Uterus (tissue), 4 donors: ENCODE measurements around the gene COG6. TPM values are rescaled to one million over a fixed set of nuclear protein-coding genes. Genes with fewer than 3 reads are reported as not detected.

ENCODE experiments used
- DNase-seq, 2 donors: peaks; one replicate each; pipeline ENCODE4 v3.0.0-alpha.2; 2019 to 2020
- H3K27ac ChIP-seq, 2 donors: fragments of 200-600 bp; sonication (generic); 1 replicate in 1 of 2; 2 replicates in 1 of 2; pipeline ENCODE4 v1.5.1; 2016 to 2018
- H3K27me3 ChIP-seq, 2 donors: fragments of 200-600 bp; sonication (generic); one replicate each; pipeline ENCODE4 v1.5.1; 2018 to 2019; ENCODE audit warnings: control low read depth in 1 of 2
- H3K36me3 ChIP-seq, 2 donors: fragments of 200-600 bp; sonication (generic); one replicate each; pipeline ENCODE4 v1.5.1; 2019; ENCODE audit warnings: control low read depth in 1 of 2
- H3K4me1 ChIP-seq, 2 donors: fragments of 200-600 bp; sonication (generic); one replicate each; pipeline ENCODE4 v1.5.1; 2018 to 2019; ENCODE audit warnings: control low read depth in 1 of 2
- H3K4me3 ChIP-seq, 2 donors: fragments of 200-600 bp; sonication (generic); 1 replicate in 1 of 2; 2 replicates in 1 of 2; pipeline ENCODE4 v1.5.1; 2018 to 2019; ENCODE audit warnings: mild to moderate bottlenecking in 1 of 2
- H3K9me3 ChIP-seq, 2 donors: fragments of 200-600 bp; sonication (generic); one replicate each; pipeline ENCODE4 v1.5.1; 2019; ENCODE audit warnings: control low read depth in 1 of 2
- POLR2A ChIP-seq, 2 donors: fragments of 450-650 bp; IDR thresholded peaks; one replicate each; pipeline ENCODE4 v1.6.1; 2016; ENCODE audit warnings: antibody characterized with exemption in 2 of 2, mild to moderate bottlenecking in 1 of 2, moderate library complexity in 1 of 2
- intact Hi-C: fragments of 100-400 bp; cut with DNase I; formaldehyde crosslinking; loops from one replicate; pipeline ENCODE4 v1.15.1; 2023; ENCODE audit warnings: low total_unique reads
- total RNA-seq, 4 donors: library from RNA; depleted of rRNA in 3 of 4; stranded (reverse); fragments of >200 nt in 3 of 4; gene quantifications; one replicate each; pipeline versions ENCODE4 v1.1.0 to v1.2.4, GENCODE V29; 2014 to 2023
- TF ChIP-seq, protein P1 (sequence below), 4 experiments: fragments of 200-600 bp in 2 of 4; fragments of 450-650 bp in 2 of 4; sonication (generic) in 2 of 4; IDR thresholded peaks; one replicate each; pipeline ENCODE4 v1.5.1; 2016 to 2019; ENCODE audit warnings: antibody characterized with exemption in 4 of 4, mild to moderate bottlenecking in 2 of 4, moderate library complexity in 1 of 4
- donor health status: DM: yes; HTN: yes; CAD: no.

Gene COG6
- total RNA-seq, 4 donors from 2014 or later: 17.1 to 83.2 (median 52.2) TPM

- no peak for TF ChIP-seq POLR2A (IDR thresholded peaks at IDR 0.05)
- TF ChIP-seq, protein P1, sequence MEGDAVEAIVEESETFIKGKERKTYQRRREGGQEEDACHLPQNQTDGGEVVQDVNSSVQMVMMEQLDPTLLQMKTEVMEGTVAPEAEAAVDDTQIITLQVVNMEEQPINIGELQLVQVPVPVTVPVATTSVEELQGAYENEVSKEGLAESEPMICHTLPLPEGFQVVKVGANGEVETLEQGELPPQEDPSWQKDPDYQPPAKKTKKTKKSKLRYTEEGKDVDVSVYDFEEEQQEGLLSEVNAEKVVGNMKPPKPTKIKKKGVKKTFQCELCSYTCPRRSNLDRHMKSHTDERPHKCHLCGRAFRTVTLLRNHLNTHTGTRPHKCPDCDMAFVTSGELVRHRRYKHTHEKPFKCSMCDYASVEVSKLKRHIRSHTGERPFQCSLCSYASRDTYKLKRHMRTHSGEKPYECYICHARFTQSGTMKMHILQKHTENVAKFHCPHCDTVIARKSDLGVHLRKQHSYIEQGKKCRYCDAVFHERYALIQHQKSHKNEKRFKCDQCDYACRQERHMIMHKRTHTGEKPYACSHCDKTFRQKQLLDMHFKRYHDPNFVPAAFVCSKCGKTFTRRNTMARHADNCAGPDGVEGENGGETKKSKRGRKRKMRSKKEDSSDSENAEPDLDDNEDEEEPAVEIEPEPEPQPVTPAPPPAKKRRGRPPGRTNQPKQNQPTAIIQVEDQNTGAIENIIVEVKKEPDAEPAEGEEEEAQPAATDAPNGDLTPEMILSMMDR (IDR thresholded peaks at IDR 0.05): no peak
- intact Hi-C loops: no loop called here
- DNase-seq: no peak
- H3K4me1 ChIP-seq: no peaks in the 10 kb centered on the region
- no peaks in the 10 kb centered on the region for H3K9me3 ChIP-seq
- H3K4me3 ChIP-seq: no peak overlapping the region
- no peaks in the 10 kb centered on the region for H3K36me3 ChIP-seq
- H3K27me3 ChIP-seq: no peaks in the 10 kb centered on the region
- no peak overlapping the region for H3K27ac ChIP-seq
Measured at GRCh38 chr13:39760521-39760920, 105.1 kb downstream of the COG6 start.

GRCh38 chr13:39765801-39766463 lies 110.5 kb downstream of the COG6 start:
- Histone ChIP-seq H3K4me3 (no peak overlapping the region), H3K27ac (peak overlapping the region; percentile 61 to 78), H3K4me1 (peaks cover 0 to 7% of the 10 kb centered on the region in 2 donors), H3K9me3 (no peaks in the 10 kb centered on the region), H3K27me3 (no peaks in the 10 kb centered on the region), H3K36me3 (no peaks in the 10 kb centered on the region)
- intact Hi-C loops: no loop called here
- DNase-seq: peak; percentile 35 to 51
- TF ChIP-seq, protein P1 (IDR thresholded peaks at IDR 0.05): peak in 1 of 4 experiments; percentile 11
- TF ChIP-seq POLR2A (IDR thresholded peaks at IDR 0.05): no peak

GRCh38 chr13:39766464-39767158 lies 111.1 kb downstream of the COG6 start:
- peak in 1 of 2 donors; percentile 30 for DNase-seq
- no peak overlapping the region for H3K4me3 ChIP-seq
- intact Hi-C loops: no loop called here
- TF ChIP-seq, protein P1 (IDR thresholded peaks at IDR 0.05): no peak
- TF ChIP-seq POLR2A (IDR thresholded peaks at IDR 0.05): no peak
- H3K4me1 ChIP-seq: peaks cover 0 to 7% of the 10 kb centered on the region in 2 donors
- no peaks in the 10 kb centered on the region for H3K36me3 ChIP-seq
- peak overlapping the region; percentile 61 to 78 for H3K27ac ChIP-seq
- H3K27me3 ChIP-seq: no peaks in the 10 kb centered on the region
- H3K9me3 ChIP-seq: no peaks in the 10 kb centered on the region

DNA sequence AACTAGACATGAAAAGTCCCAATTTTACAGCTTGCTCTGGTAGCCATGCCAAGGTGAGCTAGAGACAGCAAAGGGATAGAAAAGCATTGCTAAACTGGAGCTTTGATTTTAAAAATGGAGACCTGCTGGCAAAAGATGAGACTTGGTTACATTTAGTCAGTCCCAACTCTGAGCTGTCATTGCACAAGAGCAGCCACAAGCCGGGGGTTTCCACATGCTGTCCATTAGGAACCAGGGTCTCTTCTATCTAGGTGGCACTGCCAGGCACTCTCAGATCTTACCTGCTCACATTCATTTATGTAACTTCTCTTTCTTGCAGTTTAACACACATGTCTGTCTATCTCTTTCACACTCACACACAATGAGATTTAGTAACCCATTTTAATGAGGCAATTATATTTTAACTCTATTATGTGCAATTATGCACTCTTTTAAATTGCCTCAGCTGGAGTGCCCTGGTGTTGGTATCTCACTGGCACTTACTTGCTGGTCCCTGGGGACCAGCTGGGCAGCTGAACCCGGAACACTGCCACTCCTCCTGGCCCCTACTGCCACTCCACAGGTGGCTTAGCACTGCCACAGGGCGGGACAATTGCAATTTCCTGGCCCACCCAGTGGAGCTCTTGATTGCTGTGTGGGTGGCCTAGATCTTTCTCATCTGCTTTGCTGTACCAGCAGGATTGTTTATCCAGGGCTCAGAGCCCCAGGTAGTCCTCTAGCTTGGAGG lies 112.5 kb downstream of the COG6 start:
- Histone ChIP-seq H3K27ac (peak overlapping the region; percentile 61 to 78), H3K9me3 (no peaks in the 10 kb centered on the region), H3K27me3 (no peaks in the 10 kb centered on the region), H3K36me3 (no peaks in the 10 kb centered on the region), H3K4me3 (no peak overlapping the region), H3K4me1 (peaks cover 0 to 7% of the 10 kb centered on the region in 2 donors)
- no peak for DNase-seq
- no peak for TF ChIP-seq POLR2A (IDR thresholded peaks at IDR 0.05)
- TF ChIP-seq, protein P1 (IDR thresholded peaks at IDR 0.05): no peak
- intact Hi-C loops: no loop called here

DNA sequence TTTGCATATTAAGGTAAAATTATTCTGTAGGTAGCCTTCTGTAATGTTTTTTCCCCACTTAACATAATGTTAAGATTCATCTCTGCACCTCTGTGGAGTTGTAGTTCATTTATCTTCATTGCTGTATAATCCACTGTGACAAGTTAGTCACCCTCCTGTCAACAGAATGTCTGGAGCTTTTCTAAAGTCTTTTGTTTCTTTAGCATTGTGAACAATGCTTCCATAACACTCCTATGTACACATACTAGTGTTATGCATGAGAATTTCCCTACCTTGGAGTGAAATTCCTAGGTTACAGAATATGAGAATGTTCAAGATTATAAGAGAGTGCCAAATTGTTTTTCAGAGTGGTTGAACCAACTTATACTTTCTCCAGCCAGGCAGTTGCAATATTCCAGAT lies 113.5 kb downstream of the COG6 start:
- intact Hi-C loops: no loop called here

More for the DNA sequence above, 113.5 kb downstream of the COG6 start:
- H3K27ac ChIP-seq: no peak overlapping the region
- peaks cover 0 to 7% of the 10 kb centered on the region in 2 donors for H3K4me1 ChIP-seq
- H3K36me3 ChIP-seq: no peaks in the 10 kb centered on the region
- H3K4me3 ChIP-seq: no peak overlapping the region
- TF ChIP-seq, protein P1 (IDR thresholded peaks at IDR 0.05): no peak
- no peak for TF ChIP-seq POLR2A (IDR thresholded peaks at IDR 0.05)
- no peak for DNase-seq
- no peaks in the 10 kb centered on the region for H3K27me3 ChIP-seq
- H3K9me3 ChIP-seq: no peaks in the 10 kb centered on the region
